Ramos (cell line): ENCODE results near the gene ASB2.

ENCODE experiments used
- in situ Hi-C: fragments of 300-500 bp; cut with MboI; formaldehyde crosslinking; loops from one replicate; pipeline ENCODE4 v1.14.3; 2022; ENCODE audit warnings: low sequenced_read_pairs; ENCODE audit not compliant: unreplicated experiment

ASB2 gene

GRCh38 chr14:93965946-93966474, 10.4 kb downstream of the ASB2 start:
- in situ Hi-C loops: loop anchor here (25.0 kb wide), 2 partner anchors 1496 to 1696 kb away; no protein-coding TSS in a partner anchor

DNA sequence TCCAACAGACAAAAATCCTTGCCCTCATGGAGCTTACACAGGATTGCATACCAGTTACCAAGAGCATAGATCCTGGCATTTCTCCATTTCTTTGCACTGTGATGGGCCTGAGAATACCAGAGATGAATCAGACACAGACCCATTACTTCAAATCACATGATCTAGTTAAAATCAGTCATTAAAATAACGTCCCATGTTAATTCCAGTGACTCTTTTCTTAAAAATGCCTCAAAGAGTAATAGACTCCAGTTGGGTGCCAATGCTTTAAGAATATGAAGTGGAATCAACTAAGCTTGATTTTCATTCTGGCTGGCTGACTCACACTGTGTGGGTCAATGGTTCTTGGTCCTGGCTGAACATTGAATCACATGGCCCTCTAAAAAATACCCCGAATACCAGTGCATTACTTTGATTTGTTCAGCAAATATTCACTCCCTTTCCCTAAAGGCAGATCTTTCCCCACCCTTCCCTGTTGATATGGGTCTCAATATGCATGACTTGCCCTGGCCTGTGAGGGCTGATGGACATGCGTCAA, 11.0 kb downstream of the ASB2 start:
- in situ Hi-C loops: loop anchor here (25.0 kb wide), 2 partner anchors 1497 to 1697 kb away; no protein-coding TSS in a partner anchor

GRCh38 chr14:93964820-93965286, 11.5 kb downstream of the ASB2 start:
- in situ Hi-C loops: loop anchor here (25.0 kb wide), 2 partner anchors 1497 to 1697 kb away; no protein-coding TSS in a partner anchor

- in situ Hi-C loops: loop anchor here (25.0 kb wide), 2 partner anchors 1498 to 1698 kb away; no protein-coding TSS in a partner anchor
Measured at GRCh38 chr14:93964281-93964680, 12.1 kb downstream of the ASB2 start.

DNA sequence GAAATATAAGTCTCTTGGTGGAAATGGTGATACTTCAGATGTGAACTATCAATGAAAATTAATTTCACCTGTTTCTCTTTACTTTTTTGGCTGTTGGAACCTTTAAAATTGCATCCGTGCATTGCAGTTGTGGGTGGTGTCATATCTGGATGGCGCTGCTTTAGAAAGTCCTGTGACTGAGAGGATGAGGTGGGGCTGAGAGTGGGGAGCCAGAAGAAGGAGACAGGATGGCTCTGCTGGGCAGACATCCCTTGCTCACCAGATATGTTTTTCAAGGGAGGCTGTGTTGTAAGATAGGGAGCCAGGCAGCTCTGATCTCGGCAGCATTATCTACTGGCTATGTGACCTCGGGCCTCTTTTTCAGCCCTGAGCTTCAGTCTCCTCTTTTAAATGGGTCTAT, 12.7 kb downstream of the ASB2 start:
- in situ Hi-C loops: loop anchor here (25.0 kb wide), 2 partner anchors 1499 to 1699 kb away; no protein-coding TSS in a partner anchor

- in situ Hi-C loops: loop anchor here (25.0 kb wide), 2 partner anchors 1499 to 1699 kb away; no protein-coding TSS in a partner anchor
Measured at GRCh38 chr14:93962701-93963601, 13.4 kb downstream of the ASB2 start.

DNA sequence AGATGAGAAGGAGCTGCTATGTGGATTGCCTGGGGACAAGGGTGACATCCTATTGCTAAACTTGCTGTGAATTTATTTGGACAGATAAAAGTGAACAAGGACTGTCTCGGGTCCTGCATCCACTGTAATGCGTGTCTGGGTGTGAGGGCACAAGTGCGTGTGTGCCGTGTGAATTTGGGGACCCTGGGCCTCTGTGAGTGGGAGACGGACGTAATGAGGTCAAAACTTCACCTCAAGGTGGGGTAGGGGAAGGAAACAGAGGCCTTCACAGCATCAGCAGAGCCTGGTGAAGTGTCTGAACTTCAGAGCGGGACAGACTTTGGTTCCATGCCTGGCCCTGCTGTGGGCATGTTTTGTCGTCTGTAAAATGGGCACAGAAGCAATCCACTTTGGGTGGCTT, 14.8 kb downstream of the ASB2 start:
- in situ Hi-C loops: loop anchor here (25.0 kb wide), 2 partner anchors 1501 to 1701 kb away; no protein-coding TSS in a partner anchor

GRCh38 chr14:93960774-93961438, 15.5 kb downstream of the ASB2 start:
- in situ Hi-C loops: loop anchor here (25.0 kb wide), 2 partner anchors 1501 to 1701 kb away; no protein-coding TSS in a partner anchor

GRCh38 chr14:93960108-93960475, 16.3 kb downstream of the ASB2 start:
- in situ Hi-C loops: loop anchor here (25.0 kb wide), 2 partner anchors 1502 to 1702 kb away; no protein-coding TSS in a partner anchor

DNA sequence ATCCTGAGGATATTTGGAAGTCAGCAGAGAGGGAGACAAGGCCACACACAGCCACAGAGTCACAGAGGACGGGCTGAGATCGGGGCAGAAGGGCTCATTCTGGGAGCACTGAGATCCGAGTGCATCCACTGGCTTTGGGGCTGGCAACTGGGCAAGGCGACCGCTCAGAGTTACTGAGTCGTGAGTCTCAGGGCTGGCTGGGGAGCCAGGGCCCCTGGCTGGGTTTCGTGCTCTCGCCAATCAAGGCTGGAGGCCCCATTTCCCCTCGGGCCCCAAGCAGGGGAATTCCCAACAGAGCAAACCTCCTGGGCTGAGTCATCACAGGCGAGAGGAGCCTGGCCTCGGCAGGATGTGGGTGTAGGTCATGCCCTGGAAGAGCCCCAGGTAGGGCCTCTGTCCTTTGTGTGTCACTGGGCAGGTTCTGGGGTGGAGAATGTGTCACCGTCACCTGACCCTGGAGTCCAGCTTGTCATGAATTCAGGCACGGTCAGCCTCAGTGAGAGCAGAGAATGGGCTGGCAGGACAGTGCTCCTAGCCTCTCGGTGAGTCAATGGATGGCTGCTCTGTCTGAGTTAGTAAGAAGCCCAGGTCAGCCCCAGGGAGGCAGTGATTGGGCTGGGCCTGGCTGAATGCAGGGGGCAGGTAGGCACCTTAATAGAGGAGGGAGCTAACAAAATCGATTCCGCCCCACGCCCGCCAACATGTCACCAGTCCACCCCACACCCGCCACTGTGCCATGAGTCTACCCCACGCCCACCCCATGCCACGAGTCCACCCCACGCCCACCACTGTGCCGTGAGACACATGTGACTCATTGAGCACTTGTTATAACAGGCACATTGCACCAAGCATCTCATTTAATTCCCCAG, 16.9 kb downstream of the ASB2 start:
- in situ Hi-C loops: loop anchor here (25.0 kb wide), 2 partner anchors 1503 to 1703 kb away; no protein-coding TSS in a partner anchor

GRCh38 chr14:93958567-93959238, 17.7 kb downstream of the ASB2 start:
- in situ Hi-C loops: loop anchor here (25.0 kb wide), 2 partner anchors 1504 to 1704 kb away; no protein-coding TSS in a partner anchor

- in situ Hi-C loops: loop anchor here (25.0 kb wide), 2 partner anchors 1504 to 1704 kb away; no protein-coding TSS in a partner anchor
Measured at GRCh38 chr14:93957751-93958566, 18.4 kb downstream of the ASB2 start.

DNA sequence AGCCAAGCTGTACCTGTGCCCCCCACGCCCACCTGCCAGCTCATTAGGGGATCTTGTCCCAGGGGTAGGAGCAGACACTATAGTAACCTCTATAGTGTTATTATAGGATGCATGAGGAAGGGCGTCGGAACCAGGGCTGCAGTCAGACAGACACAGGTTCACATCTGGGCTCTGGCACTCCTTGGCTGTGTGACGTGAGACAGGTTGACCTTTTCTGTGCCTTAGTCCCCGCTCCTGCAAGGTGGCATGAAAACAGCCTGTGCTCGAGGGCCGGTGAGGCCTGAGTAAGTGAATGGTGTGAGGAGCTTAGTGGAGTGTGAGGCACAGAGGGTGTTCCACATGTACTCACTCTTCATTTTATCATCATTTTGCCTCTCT, 19.0 kb downstream of the ASB2 start:
- in situ Hi-C loops: loop anchor here (25.0 kb wide), 2 partner anchors 1505 to 1705 kb away; no protein-coding TSS in a partner anchor

GRCh38 chr14:93956514-93957332, 19.6 kb downstream of the ASB2 start:
- in situ Hi-C loops: loop anchor here (25.0 kb wide), 2 partner anchors 1506 to 1706 kb away; no protein-coding TSS in a partner anchor

GRCh38 chr14:93955850-93956481, 20.4 kb downstream of the ASB2 start:
- in situ Hi-C loops: loop anchor here (25.0 kb wide), 2 partner anchors 1506 to 1706 kb away; no protein-coding TSS in a partner anchor
